HUES64 (cell line): ENCODE data around the gene ROBO4.

Experiments used
- H3K27ac ChIP-seq: 2 replicates; pipeline ENCODE4 v1.7.0; 2013; ENCODE audit warnings: low read depth, low read length, inconsistent platforms
- H3K27me3 ChIP-seq: 2 replicates; pipeline ENCODE4 v1.6.1; 2013; ENCODE audit warnings: mild to moderate bottlenecking, low read length; ENCODE audit not compliant: insufficient read depth
- H3K36me3 ChIP-seq: 2 replicates; pipeline ENCODE4 v1.6.1; 2013; ENCODE audit warnings: mild to moderate bottlenecking, low read length; ENCODE audit not compliant: insufficient read depth
- H3K4me1 ChIP-seq: 2 replicates; pipeline ENCODE4 v1.6.1; 2013; ENCODE audit warnings: mild to moderate bottlenecking, low read length, moderate library complexity; ENCODE audit not compliant: insufficient read depth
- H3K4me3 ChIP-seq: 2 replicates; pipeline ENCODE4 v1.5.1; 2013; ENCODE audit warnings: mild to moderate bottlenecking, low read length, moderate library complexity
- H3K9ac ChIP-seq: 2 replicates; pipeline ENCODE4 v1.6.1; 2013; ENCODE audit warnings: mild to moderate bottlenecking, low read depth, low read length
- H3K9me3 ChIP-seq: 2 replicates; pipeline ENCODE4 v1.6.1; 2013; ENCODE audit warnings: low read depth, low read length; ENCODE audit not compliant: insufficient read depth
- WGBS: fragments of 150-250, 120-280 bp; methylation state at CpG from one replicate; pipeline ENCODE4 v1.1.7; 2013; ENCODE audit warnings: missing lambda C conversion rate; 5-methylcytosine and 5-hydroxymethylcytosine counted together

ROBO4 gene

GRCh38 chr11:124917115-124917637, 19.5 kb upstream of the ROBO4 start:
- H3K4me3 ChIP-seq: no peak overlapping the region
- H3K27me3 ChIP-seq: peaks cover 44% of the 10 kb centered on the region

GRCh38 chr11:124916370-124916710, 18.7 kb upstream of the ROBO4 start:
- Histone ChIP-seq H3K4me1 (no peaks in the 10 kb centered on the region), H3K36me3 (no peaks in the 10 kb centered on the region), H3K4me3 (no peak overlapping the region), H3K9ac (no peak overlapping the region), H3K27ac (no peak overlapping the region), H3K27me3 (peaks cover 36% of the 10 kb centered on the region), H3K9me3 (peaks cover 10% of the 10 kb centered on the region; the same call in 1 of the 2 replicates)

More at GRCh38 chr11:124917115-124917637, 19.5 kb upstream of the ROBO4 start:
- Histone ChIP-seq H3K36me3 (no peaks in the 10 kb centered on the region), H3K4me1 (no peaks in the 10 kb centered on the region), H3K9ac (no peak overlapping the region), H3K9me3 (peaks cover 9% of the 10 kb centered on the region; the same call in 1 of the 2 replicates), H3K27ac (no peak overlapping the region)
- 92% methylated on average over 6 of the region's 6 CpGs for WGBS

- WGBS: 90% methylated on average over 3 of the region's 3 CpGs
- H3K27me3 ChIP-seq: peaks cover 30% of the 10 kb centered on the region
- no peak overlapping the region for H3K4me3 ChIP-seq
- peaks cover 10% of the 10 kb centered on the region; the same call in 1 of the 2 replicates for H3K9me3 ChIP-seq
- H3K27ac ChIP-seq: no peak overlapping the region
- H3K9ac ChIP-seq: no peak overlapping the region
- H3K36me3 ChIP-seq: no peaks in the 10 kb centered on the region
- H3K4me1 ChIP-seq: no peaks in the 10 kb centered on the region
Measured at GRCh38 chr11:124915541-124916369, 18.1 kb upstream of the ROBO4 start.

- Histone ChIP-seq H3K36me3 (no peaks in the 10 kb centered on the region), H3K27me3 (peaks cover 10% of the 10 kb centered on the region), H3K4me3 (no peak overlapping the region), H3K9me3 (no peaks in the 10 kb centered on the region), H3K4me1 (peaks cover 7% of the 10 kb centered on the region; the same call in 1 of the 2 replicates), H3K27ac (no peak overlapping the region), H3K9ac (no peak overlapping the region)
- no CpG with 5 or more reads among the region's 1 CpG for WGBS
Measured at GRCh38 chr11:124902616-124903015, 5.0 kb upstream of the ROBO4 start.

GRCh38 chr11:124900464-124900863, 2.8 kb upstream of the ROBO4 start:
- Histone ChIP-seq H3K27ac (no peak overlapping the region), H3K4me1 (peaks cover 7% of the 10 kb centered on the region; the same call in 1 of the 2 replicates), H3K27me3 (peaks cover 10% of the 10 kb centered on the region), H3K36me3 (no peaks in the 10 kb centered on the region), H3K4me3 (no peak overlapping the region), H3K9ac (no peak overlapping the region), H3K9me3 (no peaks in the 10 kb centered on the region)
- WGBS: 86% methylated on average over 5 of the region's 5 CpGs

- Histone ChIP-seq H3K9me3 (no peaks in the 10 kb centered on the region), H3K27ac (no peak overlapping the region), H3K9ac (no peak overlapping the region), H3K4me1 (peaks cover 7% of the 10 kb centered on the region; the same call in 1 of the 2 replicates), H3K36me3 (no peaks in the 10 kb centered on the region), H3K4me3 (no peak overlapping the region), H3K27me3 (peaks cover 10% of the 10 kb centered on the region)
- WGBS: 81% methylated on average over 6 of the region's 6 CpGs
Measured at GRCh38 chr11:124899383-124900145, 1.9 kb upstream of the ROBO4 start.

GRCh38 chr11:124898711-124899110, 1.0 kb upstream of the ROBO4 start:
- Histone ChIP-seq H3K27me3 (peaks cover 6% of the 10 kb centered on the region), H3K4me3 (no peak overlapping the region), H3K27ac (no peak overlapping the region), H3K9ac (no peak overlapping the region), H3K9me3 (no peaks in the 10 kb centered on the region), H3K36me3 (no peaks in the 10 kb centered on the region), H3K4me1 (peaks cover 7% of the 10 kb centered on the region; the same call in 1 of the 2 replicates)
- WGBS: 51% methylated on average over 5 of the region's 5 CpGs

GRCh38 chr11:124898263-124898680, 607 bp upstream of the ROBO4 start:
- no peak overlapping the region for H3K4me3 ChIP-seq
- WGBS: 89% methylated on average over 3 of the region's 3 CpGs
- peaks cover 7% of the 10 kb centered on the region; the same call in 1 of the 2 replicates for H3K4me1 ChIP-seq
- peaks cover 6% of the 10 kb centered on the region for H3K27me3 ChIP-seq
- no peak overlapping the region for H3K9ac ChIP-seq
- H3K9me3 ChIP-seq: no peaks in the 10 kb centered on the region
- no peaks in the 10 kb centered on the region for H3K36me3 ChIP-seq
- no peak overlapping the region for H3K27ac ChIP-seq

GRCh38 chr11:124896821-124897391, 759 bp downstream of the ROBO4 start:
- peaks cover 3% of the 10 kb centered on the region; the same call in 1 of the 2 replicates for H3K27me3 ChIP-seq
- no peaks in the 10 kb centered on the region for H3K9me3 ChIP-seq
- no peak overlapping the region for H3K9ac ChIP-seq
- WGBS: 95% methylated on average over 9 of the region's 9 CpGs
- H3K4me1 ChIP-seq: peaks cover 7% of the 10 kb centered on the region; the same call in 1 of the 2 replicates
- no peak overlapping the region for H3K27ac ChIP-seq
- H3K4me3 ChIP-seq: no peak overlapping the region
- H3K36me3 ChIP-seq: no peaks in the 10 kb centered on the region

GRCh38 chr11:124896071-124896750, 1.5 kb downstream of the ROBO4 start:
- H3K4me1 ChIP-seq: peaks cover 7% of the 10 kb centered on the region; the same call in 1 of the 2 replicates
- no peak overlapping the region for H3K27ac ChIP-seq

More at GRCh38 chr11:124896071-124896750, 1.5 kb downstream of the ROBO4 start:
- H3K36me3 ChIP-seq: no peaks in the 10 kb centered on the region
- H3K4me3 ChIP-seq: no peak overlapping the region
- WGBS: 88% methylated on average over 13 of the region's 16 CpGs
- H3K9me3 ChIP-seq: no peaks in the 10 kb centered on the region
- no peak overlapping the region for H3K9ac ChIP-seq
- H3K27me3 ChIP-seq: peaks cover 3% of the 10 kb centered on the region; the same call in 1 of the 2 replicates
